HG03442 (cell line): ENCODE data around the gene FAM161A.
"Not testable (repeated sequence)": the region's sequence is repeated elsewhere in the genome, so short reads cannot be mapped to it uniquely, and the experiment has no call there.

Experiments used
- ATAC-seq: cut with Tn5 transposase; IDR thresholded peaks from one replicate; pipeline ENCODE4 v1.9.1; 2021; ENCODE audit warnings: mild to moderate bottlenecking, moderate library complexity; ENCODE audit not compliant: unreplicated experiment

Gene FAM161A

DNA sequence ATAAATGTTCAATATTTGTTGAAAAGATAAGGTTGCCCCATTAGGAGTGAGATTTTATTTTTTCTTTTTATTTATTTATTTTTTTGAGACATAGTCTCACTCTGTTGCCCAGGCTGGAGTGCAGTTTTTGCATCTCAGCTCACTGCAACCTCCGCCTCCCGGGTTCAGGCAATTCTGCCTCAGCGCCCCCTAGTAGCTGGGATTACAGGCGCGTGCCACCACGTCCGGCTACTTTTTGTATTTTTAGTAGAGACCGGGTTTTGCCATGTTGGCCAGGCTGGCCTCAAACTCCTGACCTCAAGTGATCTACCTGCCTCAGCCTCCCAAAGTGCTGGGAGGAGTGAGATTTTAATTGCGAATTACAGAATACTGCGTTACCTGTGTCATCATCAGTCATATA, 2.6 kb downstream of the FAM161A start:
- not testable (repeated sequence) for ATAC-seq

DNA sequence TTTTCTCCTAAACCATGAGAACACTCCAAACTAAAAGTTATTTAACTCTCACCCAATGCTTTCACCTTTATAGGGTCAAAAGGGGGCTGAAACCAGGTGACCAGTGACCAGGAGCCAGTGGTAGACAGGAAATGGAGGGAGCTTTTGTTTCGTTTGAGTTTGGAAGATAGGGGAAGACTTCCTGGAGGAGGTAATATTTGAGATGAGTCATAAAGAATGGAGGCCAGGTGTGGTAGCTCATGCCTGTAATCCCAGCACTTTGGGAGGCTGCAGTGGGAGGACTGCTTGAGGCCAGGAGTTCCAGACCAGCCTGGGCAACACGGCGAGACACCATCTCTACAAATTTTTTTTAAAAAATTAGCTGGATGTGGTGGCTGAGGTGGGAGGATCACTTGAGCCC, 8.5 kb downstream of the FAM161A start:
- no peak for ATAC-seq

DNA sequence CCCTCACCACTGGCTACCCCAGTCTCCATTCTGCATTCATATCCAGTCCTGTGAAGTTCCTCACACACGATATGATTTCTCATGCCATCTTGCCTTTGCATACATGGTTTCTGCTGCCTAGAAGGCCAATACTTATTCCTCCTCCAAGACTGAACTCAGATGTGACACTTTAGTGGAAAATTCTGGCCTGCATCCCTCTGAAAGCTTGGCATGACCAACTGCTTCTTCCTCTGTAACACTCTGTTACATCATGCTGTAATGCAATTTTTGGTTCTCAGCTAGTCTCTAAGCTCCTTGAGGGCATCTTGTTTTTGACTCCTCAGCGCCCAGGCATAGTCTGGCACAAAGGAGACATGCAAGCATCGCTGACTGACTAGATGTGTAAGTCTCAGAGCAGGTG, 12.6 kb downstream of the FAM161A start:
- ATAC-seq, result no peak

DNA sequence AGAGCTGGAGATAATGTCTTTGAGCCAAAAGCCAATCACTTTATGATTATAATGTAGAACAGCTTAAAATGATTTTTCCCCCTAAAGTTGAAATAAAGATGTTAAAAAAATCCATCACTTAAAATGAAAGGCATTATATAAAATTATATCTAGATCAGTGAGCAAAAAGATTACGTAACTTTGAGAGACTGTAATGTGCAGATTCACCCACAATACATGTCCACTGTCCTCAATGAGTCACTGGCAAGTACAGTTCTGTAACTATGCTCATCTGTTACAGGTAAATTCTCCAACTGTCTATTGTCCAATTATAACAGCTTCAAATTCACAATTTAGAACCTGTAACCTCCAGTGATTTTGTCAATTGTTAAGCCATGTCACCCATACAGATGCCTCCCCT, 19.0 kb downstream of the FAM161A start:
- ATAC-seq, result no peak

DNA sequence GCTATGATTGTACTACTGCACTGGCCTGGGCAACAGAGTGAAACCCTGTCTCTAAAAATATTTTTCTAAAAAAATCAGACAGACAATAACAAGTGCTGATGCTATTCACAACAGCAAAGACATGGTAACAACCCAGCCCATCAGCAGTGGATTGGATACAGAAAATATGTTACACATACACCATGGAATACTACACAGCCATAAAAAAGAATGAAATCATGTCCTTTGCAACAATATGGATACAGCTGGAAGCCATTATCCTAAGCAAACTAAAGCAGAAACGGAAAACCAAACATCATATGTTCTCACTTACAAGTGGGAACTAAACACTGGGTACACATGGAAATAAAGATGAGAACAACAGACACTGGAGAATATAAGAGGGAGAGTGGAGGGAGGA, 19.9 kb downstream of the FAM161A start:
- ATAC-seq, result no peak

DNA sequence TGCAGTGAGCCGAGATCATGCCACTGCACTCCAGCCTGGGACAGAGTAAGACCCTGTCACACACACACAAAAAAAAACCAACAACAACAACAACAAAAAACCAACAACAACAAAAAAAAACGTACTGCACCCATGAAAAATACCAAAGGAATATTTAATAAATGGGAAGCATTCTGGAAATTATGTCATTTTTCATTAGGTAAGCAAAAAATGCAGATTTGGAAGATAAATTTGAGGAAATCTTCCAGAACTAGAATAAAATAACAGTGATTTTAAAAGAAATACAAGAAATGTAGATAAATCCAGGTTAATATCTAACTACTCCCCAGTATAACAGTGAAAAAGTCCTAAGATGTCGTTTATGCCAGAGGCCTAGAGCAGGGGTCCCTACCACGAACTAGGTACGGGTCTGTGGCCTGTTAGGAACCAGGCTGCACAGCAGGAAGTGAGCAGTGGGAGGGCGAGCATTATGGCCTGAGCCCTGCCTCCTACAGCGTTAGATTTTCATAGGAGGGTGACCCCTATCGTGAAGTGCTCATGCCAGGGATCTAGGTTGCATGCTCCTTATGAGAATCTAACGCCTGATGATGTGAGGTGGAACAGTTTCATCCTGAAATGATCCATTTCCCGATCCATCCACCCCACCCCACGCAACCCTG, 21.5 kb downstream of the FAM161A start:
- no peak for ATAC-seq

DNA sequence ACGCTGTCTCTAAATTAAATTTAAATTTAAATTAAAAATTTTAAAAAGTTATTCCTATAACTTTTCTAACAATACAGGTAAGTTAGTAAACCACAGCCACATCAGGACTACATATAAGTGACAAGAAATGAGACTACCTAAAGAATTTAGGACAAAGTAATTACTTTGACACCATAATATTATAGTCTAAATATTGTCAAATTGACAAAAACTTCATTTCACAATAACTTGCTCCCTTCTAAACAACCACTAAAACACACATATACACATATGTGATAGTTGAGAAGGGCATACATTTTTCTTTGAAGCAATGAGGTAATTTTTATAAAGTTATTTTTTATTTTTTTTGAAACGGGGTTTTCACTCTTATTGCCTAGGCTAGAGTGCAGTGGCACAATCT, 31.6 kb downstream of the FAM161A start:
- no peak for ATAC-seq

DNA sequence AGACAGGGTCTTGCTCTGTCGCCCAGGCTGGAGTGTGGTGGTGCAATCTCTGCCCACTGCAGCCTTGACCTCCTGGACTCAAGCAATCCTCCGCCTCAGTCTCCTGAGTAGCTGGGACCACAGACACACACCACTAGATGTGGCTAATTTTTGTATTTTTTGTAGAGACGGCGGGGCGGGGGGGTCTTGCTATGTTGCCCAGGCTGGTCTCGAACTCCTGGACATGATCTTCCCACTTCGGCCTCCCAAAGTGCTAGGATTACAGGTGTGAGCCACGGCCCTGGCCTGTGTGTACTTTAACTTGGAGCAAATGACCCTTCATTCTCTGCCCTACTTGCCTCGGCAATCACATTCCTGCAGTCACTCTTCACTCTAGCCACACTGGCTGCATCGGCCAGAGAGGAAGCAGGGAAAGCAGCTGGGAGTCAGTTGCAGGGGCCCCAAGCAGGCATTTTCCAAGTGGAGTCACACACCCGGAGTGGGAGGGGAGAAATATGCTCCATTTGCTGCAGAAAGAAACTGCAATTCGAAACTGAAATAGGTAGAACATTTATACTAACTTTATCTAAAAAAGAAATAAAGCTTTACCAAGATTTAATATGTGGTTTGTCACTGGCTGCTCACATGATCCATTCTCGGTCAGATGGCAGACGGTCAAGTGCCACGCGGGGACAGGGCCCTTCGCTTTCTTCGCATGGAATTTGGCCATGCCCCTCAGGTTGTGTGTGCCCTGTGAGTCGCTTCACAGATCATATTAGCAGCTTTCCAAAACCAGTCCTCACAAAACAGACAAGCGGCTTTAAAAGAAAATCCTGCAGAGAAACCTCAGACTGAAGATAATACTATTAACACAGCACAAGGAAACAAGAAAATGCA, 37.1 kb downstream of the FAM161A start:
- ATAC-seq, result no peak

DNA sequence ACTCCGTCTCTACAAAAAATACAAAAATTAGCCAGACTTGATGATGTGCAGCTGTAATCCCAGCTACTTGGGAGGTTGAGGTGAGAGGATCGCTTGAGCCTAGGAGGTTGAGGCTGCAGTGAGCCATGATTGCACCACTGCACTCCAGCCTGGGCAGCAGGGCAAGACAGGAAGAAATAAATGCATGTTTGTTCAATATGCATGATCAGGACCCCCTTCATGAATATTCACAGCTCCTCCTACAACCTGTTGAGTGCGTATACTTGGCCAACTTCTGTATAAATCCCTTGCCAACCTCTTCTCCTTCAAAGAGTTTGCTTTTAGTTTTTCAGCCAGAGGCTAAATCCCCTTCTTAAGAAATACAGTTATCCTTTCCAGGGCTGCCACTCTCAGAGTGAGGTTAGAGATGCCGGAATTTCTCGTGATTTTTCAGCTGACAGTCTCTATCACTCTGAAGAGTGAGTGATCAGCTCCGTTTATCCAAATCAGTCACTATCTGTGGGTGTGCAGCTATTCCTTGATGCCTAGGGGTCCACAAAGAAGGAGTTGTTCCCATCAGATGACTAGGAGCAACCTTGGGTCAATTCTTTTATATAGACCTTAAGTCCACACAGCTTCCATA, 39.2 kb downstream of the FAM161A start:
- ATAC-seq, result no peak

DNA sequence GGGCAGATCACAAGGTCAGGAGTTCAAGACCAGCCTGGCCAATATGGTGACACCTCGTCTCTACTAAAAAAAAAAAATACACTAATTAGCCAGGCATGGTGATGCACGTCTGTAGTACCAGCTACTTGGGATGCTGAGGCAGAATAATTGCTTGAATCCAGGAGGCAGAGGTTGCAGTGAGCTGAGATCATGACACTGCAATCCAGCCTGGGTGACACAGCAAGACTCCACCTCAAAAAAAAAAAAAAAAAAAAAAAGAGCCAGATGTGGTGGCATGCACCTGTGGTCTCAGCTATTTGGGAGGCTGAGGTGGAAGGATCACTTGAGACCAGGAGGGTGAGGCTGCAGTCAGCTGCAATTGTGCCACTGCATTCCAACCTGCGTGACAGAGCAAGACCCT, 40.5 kb downstream of the FAM161A start:
- ATAC-seq, result not testable (repeated sequence)

DNA sequence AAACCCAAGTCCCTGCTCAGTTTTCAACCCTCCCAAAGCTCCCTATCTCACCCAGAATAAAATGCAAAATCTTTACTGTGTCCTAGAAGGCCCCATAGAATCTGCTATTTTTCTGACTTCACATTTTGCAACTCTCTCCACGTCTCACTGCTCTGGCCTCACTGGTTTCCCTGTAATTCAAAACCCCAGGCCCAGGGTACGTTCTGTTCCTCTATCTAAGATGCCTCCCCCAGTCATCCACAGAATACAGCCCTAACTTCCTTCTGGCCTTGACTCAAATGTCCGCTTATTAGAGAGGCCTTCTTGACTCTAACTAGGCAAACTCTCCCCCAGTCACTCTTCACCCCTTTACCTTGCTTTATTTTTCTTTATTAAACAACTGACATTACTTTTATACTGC, 42.0 kb downstream of the FAM161A start:
- no peak for ATAC-seq

DNA sequence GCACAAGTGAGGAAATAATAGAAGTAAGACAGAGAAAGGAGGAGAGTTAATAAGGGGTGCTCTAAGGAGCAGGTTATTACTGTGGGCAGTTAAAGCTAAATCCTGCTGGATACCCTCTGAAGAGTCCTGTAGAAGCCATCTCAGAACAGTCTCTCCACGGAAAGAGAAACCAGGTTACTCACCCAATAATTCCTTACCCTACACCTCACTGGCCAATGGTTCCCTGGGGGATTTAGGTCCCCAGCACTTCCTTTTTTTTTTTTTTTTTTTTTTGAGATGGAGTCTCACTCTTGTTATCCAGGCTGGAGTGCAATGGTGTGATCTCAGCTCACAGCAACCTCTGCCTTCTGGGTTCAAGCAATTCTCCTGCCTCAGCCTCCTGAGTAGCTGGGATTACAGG, 43.7 kb downstream of the FAM161A start:
- ATAC-seq, result not testable (repeated sequence)

DNA sequence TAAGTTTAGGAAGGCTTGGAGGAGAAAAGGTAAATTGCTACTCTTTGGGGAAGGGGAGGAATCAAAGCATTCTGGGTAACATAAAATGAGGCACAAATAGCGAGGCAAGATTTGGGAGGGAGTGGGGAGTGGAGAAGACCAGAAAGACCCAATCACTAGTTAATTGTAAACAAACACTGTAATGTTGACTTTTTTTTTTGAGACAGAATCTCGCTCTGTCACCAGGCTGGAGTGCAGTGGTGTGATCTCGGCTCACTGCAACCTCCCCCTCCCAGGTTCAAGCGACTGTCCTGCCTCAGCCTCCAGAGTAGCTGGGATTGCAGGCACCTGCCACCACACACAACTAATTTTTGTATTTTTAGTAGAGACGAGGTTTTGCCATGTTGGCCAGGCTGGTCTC, 45.2 kb downstream of the FAM161A start:
- not testable (repeated sequence) for ATAC-seq

DNA sequence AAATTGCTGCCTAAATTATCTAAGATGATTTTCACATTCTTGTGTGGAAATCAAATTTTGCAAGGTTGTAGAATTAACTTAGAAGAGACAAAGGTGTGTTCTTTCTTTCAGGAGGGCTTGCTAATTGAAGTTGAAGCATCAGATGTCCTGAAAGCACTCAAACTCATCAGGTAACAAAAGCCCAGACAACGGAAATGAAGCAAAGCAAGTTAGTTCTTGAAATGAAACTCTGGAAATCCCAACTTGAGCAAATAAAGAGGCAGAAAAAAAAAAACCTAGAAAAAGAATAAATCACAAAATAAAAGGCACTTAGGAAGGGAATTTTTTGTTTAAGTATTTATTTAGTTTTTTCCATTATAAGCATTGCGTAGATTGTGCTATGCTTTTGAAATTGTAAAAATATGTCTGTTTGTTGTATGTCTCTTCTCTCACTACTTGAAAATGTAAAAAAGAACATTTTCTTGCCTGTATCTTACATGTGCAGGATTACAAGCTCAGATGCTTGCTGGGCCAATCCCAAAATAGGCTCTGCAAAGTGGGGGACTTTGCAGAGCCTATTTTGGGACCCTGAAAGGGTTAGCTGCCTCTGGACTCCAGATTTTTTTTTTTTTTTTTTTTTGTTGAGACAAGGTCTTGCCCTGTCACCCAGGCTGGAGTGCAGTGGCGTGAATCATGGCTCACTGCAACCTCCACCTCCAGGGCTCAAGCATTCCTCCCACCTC, 46.7 kb downstream of the FAM161A start:
- ATAC-seq, result no peak

DNA sequence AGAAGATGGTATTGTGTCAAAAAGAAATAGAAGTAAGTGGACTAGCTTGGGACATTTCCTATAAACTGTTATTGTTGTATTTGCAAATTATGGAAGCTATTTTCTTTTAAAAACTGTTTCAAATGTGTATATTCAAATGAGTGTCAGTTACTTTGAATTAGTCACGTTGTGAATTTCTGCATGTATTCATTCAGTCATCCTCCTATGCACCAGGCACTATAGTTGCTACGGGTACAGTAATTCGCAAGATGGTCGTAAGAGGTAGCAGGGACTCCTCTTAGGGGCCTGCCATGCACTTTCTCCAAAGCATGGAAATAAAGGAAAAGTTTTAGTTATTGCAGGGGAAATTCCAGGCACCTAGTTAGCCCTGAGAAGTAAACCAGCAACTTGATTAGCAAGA, 51.3 kb downstream of the FAM161A start:
- ATAC-seq, result no peak

DNA sequence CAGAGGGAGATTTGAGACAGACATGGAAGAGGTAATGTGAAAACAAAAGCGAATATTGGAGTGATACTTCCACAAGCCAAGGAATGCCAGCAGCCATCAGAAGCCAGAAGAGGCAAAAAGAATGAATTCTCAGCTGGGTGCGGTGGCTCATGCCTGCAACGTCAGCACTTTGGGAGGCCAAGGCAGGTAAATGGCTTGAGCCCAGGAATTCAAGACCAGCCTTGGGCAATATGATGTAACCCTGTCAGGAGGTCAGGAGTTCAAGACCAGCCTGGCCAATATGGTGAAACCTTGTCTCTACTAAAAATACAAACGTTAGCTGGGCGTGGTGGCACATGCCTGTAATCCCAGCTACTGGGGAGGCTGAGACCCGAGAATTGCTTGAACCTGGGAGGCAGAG, 54.8 kb downstream of the FAM161A start:
- ATAC-seq, result no peak

DNA sequence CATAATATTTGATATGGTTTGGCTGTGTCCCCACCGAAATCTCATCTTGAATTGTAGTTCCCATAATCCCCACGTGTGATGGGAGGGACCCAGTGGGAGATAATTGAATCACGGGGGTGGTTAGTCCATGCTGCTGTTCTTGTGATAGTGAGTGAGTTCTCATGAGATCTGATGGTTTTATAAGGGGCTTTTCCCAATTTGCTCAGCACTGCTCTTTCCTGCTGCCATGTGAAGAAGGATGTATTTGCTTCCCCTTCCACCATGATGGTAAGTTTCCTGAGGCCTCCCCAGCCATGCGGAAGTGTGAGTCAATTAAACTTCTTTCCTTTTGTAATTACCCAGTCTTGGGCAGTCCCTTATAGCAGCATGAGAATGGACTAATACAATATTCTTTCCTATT, 56.4 kb downstream of the FAM161A start:
- ATAC-seq, result not testable (repeated sequence)

DNA sequence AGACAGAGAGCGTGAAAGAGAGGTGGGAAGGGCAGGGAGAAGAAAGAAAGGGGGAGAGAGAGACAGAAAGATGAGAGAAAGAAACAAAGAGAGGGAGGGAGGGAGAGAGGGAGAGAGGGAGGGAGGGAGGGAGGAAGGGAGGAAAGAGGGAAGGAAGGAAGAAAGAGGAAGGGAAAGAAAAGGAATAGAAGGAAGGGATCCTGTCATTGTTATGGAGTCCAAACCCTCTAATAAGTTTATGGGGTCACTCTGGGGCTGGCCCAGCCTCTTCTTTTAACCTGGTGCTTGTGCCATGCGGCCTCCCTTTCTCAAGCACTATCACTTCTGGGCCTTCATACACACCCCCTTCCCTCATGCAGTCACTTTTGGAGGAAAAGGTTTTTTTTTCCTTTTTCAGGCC, 58.5 kb downstream of the FAM161A start:
- no peak for ATAC-seq

DNA sequence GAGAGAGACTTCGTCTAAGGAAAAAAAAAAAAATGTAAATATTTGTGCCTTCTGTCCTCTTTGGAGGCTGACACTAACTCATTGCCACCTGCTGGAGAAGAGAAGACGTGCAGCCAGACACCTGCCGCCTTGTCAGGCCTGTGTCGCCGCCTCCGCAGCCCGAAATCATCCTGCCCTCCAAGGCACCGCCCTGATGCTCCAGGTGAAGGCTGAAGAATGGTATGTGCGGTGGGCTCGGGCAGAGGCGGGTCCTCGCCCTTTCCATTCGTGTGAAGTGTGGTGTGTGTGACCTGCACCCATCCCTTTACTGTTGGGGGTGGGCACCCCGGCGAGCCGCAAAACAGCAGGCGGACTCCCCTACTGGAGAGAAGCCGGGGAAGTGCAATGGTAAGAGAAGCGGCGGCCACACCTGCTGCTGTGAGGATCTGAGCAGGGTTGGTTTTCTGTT, 60.4 kb downstream of the FAM161A start:
- ATAC-seq, result no peak

DNA sequence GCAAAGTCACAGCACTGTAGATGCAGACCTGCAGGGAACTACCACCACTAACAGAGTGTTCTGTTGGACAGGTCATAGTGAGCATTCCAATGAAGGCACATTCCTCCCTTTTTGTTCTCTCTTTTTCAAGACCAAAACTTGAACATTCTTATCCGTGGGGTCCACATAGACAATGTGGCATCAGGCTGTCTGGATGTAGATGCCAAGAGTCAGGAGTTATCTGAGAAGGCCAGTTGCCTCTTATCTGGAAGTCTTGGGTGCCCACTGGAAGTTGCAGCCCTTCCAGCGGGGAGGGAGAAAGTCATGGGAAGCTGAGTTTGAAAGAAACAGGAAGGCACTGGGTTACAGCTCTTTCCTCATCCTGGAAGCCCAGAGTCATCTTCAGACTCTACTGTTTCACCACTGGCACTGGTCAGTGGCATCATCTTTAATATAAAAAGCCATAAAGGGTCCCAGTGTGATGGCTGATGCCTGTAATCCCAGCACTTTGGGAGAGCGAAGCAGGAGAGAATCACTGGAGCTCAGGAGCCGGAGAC, 61.4 kb downstream of the FAM161A start:
- ATAC-seq, result no peak
